ENCODE results near the gene STK11.

The STK11 gene

GRCh38 chr19:1273263-1274041, 67.9 kb downstream of the STK11 start:
- no peak for DNase-seq (ENCODE audit: low read depth, low spot score)

DNA sequence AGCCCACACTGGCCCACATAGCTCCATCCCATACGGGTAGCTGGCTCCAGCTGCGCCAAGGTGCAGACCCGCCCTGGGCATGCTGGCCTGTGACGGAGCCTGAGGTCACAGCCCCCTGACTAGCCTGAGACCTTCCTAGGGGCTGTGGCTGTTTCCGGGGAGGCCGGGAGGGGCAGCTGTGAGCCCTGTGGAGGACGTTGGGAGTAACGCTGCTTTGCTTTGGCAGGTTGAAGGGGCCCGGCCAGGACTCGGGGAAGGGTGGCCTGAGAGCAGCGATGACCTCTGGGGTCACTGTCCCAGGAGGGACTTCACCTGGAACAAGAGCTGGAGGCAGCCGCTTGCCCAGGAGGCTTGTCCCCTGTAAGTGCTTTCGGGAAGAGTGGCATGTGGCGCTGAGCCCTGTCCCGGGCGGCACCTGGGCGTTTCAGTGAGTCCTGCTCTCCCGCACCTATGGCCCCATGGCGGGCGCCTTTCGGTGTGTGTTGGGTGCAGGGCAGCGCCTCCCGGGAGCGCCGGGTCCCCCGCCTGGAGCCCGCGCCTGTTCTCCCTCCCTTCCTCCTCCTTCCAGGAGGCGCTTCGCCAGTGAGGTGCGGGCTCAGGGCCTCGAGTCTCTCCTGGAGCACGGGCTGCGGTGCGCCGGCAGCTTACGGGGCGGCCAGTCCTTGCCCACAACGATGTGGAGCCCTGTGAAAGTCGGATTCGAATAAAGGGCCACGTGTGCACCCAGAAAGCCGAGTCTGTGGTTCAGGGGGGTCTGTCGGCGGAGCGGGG, 68.7 kb downstream of the STK11 start:
- no peak for DNase-seq (ENCODE audit: low read depth, low spot score)

- no peak for DNase-seq (ENCODE audit: low read depth, low spot score)
Measured at GRCh38 chr19:1274852-1275259, 69.3 kb downstream of the STK11 start.

DNA sequence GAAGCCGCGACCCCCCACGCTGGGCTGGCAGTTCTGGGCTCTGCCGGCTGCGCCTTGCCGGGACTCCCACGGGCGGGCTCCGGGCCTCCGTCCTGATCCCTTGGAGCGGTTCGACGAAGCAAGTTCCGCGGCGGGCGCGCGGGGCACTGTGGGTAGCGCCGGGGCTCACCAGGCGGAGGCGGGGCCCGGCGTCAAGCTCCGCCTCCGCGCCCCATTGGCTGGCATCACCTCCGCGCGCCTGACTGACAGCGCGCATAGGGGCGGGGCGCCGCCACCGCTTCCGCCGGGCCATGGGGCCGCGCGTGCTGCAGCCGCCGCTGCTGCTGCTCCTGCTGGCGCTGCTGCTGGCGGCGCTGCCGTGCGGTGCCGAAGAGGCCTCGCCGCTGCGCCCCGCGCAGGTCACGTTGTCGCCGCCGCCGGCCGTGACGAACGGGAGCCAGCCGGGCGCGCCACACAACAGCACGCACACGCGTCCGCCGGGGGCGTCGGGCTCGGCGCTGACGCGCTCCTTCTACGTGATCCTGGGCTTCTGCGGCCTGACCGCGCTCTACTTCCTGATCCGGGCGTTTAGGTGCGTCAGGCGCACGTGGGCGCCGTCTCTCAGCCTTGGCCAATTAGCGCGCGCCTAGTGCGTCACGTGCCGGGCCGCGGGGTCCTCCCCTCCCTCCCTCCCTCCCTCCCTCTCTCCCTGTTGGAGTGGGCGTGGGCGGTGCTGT, 69.8 kb downstream of the STK11 start, which contains the start of gene FAM174C:
FAM174C (plus strand) TSS at position 271 of the 716 bp plus-strand sequence; CDS start at position 291, 20 bp downstream.
- peak; percentile 99 for DNase-seq (ENCODE audit: low read depth, low spot score)

- DNase-seq (ENCODE audit: low read depth, low spot score), result no peak
Measured at GRCh38 chr19:1275976-1276627, 70.5 kb downstream of the STK11 start.

GRCh38 chr19:1276628-1277022, 71.0 kb downstream of the STK11 start:
- DNase-seq (ENCODE audit: low read depth, low spot score), result no peak

DNA sequence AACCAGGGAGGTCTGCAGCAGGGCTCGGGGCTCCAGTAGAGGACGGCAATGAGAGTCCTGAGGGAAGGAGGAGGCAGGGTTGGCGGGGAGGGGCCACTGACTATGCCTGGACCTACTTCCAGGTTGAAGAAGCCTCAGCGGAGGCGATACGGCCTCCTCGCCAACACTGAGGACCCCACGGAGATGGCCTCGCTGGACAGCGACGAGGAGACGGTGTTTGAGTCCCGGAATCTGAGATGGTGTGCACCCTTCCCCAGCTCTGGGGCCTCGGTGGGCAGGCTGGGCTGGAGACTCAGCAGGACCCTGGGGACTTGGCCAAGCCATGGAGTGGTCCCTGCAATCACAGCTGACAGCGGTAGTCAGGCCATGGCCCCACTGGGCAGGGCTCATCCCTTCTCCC, 71.5 kb downstream of the STK11 start:
- no peak for DNase-seq (ENCODE audit: low read depth, low spot score)
